ENCODE results near the gene NHLRC4. TPM values are rescaled to one million over a fixed set of nuclear protein-coding genes. Genes with fewer than 3 reads are reported as not detected.

NHLRC4 gene
- total RNA-seq, 1 donor from 2014 or later, result 1.1 TPM

DNA sequence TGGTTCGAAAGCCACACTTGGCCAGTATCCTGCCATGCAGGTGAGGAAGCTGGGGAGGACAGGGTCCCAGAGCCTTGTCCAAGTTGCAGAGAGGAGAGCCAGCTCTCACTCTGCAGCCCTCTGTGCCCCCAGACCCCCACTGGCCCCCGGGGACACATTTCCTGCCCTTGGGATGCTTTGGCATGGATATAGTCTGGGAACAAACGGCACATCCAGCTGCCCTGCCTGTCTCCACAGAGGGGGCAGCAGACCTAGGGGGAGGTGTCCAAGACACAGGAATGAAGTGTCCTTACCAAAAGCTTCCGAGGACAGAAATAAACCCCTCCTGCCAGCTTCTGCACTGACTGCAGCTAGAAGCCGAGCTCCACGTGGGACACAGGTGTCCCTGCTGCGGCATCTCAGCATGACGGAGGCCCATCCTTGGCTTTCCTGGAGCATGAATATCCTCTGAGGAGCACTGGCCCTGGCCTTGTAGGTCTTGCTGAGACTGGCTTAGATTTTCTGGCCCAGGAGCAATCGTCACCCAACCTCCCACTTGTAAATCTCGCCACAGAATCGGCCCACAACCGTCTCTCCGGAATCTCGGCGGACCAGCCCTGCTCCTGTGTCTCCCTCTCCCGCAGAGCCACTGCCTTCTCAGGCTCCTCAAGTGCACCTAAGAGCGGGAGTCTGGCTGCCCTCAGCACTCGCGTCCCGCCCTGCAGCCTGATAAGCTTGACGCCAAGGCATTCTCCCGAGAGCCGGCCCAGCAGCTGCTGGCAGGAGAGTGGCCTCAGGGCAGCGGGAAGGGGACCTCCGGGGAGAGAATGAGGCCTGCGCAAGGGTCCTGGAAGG is 40.4 kb upstream of the NHLRC4 start:
- Mint-ChIP-seq H3K4me1 (peaks cover 18% of the 10 kb centered on the region), H3K27me3 (no peaks in the 10 kb centered on the region), H3K9me3 (no peaks in the 10 kb centered on the region), H3K4me3 (peak overlapping the region; percentile 90), H3K36me3 (ENCODE audit: low read depth) (peaks cover 12% of the 10 kb centered on the region), H3K27ac (peak overlapping the region; percentile 92)
- DNase-seq, result peak; percentile 68
- intact Hi-C loops (cut with micrococcal nuclease), result loop anchor here (1.0 to 2.0 kb wide), 3 partner anchors 40 to 110 kb away; partner anchors contain the start of genes METTL26 and NHLRC4

DNA sequence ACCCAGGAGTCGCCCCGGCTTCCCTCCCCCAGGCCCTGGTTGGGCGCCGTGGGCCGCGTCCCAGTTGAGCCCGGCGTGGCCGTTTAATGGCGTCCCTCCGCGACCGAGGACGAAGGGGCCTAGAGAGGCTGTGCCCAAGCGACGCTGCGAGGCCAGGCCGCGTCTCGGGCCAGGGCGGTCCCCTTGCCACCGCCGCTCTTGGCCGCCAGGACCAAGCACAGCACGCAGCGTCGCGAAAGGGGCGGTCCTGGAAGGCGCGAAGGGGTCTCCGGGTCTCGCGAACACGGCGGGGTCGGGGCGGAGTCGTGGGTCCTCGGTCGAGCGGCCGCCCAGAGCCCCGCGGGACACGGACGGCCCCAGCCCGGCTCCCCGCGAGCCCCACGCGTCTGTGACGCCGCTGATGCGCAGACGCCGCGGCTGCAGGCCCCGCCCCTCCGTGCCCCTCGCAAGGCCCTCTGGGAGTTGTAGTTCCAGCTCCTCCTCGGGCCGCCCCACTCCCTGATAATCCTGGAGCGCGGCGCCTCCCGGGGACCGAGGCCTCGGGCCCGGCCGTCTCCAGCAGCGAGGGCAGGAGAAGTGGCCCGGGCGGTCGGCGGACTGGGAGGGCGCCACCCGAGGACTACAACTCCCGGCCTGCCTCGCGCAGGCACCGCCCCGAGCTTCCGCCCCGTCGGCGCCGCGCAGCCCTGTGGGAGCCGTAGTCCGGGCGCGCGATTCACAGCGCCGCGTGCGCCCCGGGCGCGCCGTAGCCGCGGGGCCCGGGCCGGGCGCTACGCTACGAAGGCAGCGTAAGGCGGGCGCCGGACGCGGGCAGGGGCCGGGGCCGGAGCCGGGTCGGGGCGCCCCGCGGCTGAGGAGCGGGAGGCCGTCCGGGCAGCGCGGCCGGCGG is 39.5 kb upstream of the NHLRC4 start, which contains the start of gene CAPN15:
Gene CAPN15 (plus strand): TSS at position 698 of the 889 bp plus-strand sequence. CDS start 19,127 bp downstream, outside the sequence.
- Mint-ChIP-seq H3K4me3 (peak within 1 kb of the TSS; percentile 94), H3K27ac (peak within 1 kb of the TSS; percentile 95), H3K36me3 (ENCODE audit: low read depth) (peaks cover 12% of the 10 kb centered on the region), H3K27me3 (no peaks in the 10 kb centered on the region), H3K4me1 (peaks cover 18% of the 10 kb centered on the region), H3K9me3 (no peaks in the 10 kb centered on the region)
- peak; percentile 96 for DNase-seq
- intact Hi-C loops (cut with micrococcal nuclease), result loop anchor here (1.0 to 2.0 kb wide), 3 partner anchors 40 to 109 kb away; partner anchors contain the start of genes METTL26 and NHLRC4

DNA sequence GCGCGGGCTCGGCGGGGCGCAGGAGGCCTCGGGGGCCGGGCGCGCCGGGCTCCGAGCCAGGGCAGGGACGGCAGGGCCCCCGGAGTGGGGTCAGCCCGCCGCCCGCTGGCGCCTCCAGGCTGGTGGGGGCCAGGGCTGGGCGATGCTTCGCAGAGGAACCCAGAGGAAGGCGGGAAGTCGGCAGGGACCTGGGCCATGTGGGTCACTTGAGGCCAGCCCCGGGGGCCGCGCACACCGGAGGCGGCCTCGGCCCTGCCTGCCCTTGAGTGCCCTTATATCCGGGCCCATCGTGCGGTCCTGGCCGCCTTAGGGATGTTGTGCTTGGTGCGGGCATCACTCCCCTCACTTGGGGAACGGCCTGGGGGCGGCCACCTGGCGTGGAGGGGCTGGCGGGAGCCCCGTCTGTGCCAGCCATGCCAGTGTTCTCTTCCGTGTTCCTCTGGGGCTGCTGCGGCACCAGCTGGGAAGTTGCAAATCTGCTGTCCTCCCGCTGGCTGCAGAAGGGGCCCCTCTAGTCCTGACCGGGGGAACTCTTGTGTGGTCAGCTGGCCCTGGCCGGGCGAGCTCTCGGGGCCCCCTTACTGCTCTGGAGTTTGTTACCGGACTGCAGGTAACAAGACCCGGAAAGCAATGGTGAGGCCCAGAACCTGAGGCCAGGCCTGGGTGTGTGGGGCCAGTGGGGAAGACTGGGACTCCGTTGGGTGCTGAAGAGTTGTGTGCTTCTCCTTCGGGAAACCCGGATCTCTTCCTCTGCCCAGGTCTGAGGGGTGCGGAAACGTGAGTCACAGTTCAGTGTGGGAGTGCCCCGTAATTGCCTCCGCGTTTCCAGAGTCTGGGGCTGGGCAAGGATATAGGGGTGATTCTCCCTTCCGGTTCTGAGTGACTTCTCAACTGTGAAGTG is 38.4 kb upstream of the NHLRC4 start:
- H3K27ac Mint-ChIP-seq, result peak overlapping the region; percentile 95
- no peaks in the 10 kb centered on the region for H3K27me3 Mint-ChIP-seq
- H3K4me1 Mint-ChIP-seq, result peaks cover 18% of the 10 kb centered on the region
- peak overlapping the region; percentile 94 for H3K4me3 Mint-ChIP-seq
- H3K36me3 Mint-ChIP-seq (ENCODE audit: low read depth), result peaks cover 11% of the 10 kb centered on the region
- DNase-seq, result peak; percentile 79
- no peaks in the 10 kb centered on the region for H3K9me3 Mint-ChIP-seq
- intact Hi-C loops (cut with micrococcal nuclease), result no loop called here

DNA sequence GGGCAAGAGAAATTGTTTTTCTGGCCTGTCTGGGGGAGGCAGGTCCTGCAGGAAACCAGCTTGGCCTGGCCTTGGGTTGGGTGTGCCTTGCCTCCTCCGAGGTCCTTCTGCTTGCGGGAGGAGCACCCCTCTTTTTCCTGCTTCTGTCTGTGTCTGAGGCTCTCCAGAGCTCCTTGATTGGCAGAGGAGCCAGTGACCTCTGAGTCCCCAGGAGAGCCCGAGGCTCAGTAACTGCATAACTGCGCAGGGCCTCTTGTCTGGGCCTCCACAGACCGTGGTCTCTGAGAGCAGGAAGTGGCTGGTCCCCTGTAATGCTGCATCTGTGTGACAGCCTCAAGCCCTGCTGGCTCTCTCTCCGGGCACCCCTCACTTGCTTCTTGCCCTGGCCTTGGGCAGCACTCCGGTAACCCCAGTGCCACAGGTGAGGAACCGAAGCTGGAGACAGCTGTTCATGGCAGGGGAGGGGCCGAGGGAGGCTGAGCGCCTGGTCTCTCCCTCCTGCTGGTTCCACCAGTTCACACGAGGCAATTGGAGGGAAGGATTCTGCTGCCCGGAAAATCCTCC is 37.7 kb upstream of the NHLRC4 start:
- Mint-ChIP-seq H3K4me1 (peaks cover 18% of the 10 kb centered on the region), H3K27ac (peak overlapping the region; percentile 95), H3K36me3 (ENCODE audit: low read depth) (peaks cover 9% of the 10 kb centered on the region), H3K9me3 (no peaks in the 10 kb centered on the region), H3K4me3 (peak overlapping the region; percentile 94), H3K27me3 (no peaks in the 10 kb centered on the region)
- DNase-seq, result peak; percentile 79
- intact Hi-C loops (cut with micrococcal nuclease), result no loop called here

DNA sequence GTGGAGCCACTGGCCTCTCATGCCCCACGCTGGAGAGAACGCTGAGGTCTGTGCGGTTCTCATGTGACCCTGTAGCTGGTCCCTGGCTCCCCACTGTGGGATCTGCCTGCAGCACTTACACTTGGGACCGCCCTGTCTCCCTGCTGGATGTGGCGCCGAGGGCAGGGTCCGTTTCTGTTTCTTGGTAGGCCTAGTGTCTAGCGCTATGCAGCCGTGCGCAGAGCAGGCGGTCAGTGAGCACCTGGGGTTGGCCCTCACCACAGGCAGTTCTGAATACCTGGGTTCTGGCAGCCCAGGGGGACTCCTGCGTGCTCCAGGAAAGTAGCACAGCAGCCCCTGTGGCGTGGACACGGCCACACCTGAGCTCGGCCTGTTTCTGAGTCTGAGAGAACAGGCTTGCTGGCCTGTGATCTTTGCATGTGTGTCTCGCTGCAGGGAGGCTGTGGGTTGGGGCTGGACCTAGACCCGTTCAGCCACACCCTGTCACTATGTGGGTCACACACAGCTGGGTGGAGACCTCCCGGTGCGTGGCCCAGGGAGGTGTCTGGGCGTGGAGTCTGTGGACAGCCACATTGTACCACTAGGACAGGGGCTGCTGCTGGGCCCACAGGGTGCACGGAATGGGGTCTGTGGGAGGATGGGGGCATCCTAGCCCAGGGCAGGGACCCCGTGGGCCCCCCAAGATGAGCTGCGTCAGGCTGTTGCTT is 36.5 kb upstream of the NHLRC4 start:
- intact Hi-C loops (cut with micrococcal nuclease), result no loop called here
- no peak for DNase-seq
- H3K27me3 Mint-ChIP-seq, result no peaks in the 10 kb centered on the region
- peaks cover 18% of the 10 kb centered on the region for H3K4me1 Mint-ChIP-seq
- H3K9me3 Mint-ChIP-seq, result no peaks in the 10 kb centered on the region
- peak overlapping the region; percentile 66 for H3K27ac Mint-ChIP-seq
- H3K36me3 Mint-ChIP-seq (ENCODE audit: low read depth), result peaks cover 9% of the 10 kb centered on the region
- peak overlapping the region; percentile 94 for H3K4me3 Mint-ChIP-seq

DNA sequence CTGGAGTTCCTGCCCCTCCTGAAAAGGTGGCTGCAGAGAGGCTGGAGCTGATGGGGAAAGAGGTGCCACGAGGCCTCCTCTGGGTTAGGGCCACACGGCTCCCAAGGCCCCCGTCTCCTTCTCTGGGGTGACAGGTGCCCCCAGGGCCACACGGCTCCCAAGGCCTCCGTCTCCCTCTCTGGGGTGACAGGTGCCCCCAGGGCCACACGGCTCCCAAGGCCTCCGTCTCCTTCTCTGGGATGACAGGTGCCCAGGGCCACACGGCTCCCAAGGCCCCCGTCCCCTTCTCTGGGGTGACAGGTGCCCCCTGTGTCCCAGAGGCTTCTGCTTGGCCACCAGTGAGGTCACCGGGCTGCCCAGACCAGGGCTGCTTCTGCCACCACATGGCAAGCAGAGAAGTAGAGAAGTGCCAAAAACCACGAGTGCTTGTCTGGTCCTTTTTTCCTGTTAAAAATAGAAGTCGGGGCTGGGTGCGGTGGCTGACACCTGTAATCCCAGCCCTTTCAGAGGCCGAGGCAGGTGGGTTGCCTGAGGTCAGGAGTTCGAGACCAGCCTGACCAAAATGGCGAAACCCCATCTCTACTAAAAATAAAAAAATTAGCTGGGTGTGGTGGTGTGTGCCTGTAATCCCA is 35.2 kb upstream of the NHLRC4 start:
- DNase-seq, result no peak
- H3K27ac Mint-ChIP-seq, result no peak overlapping the region
- H3K4me1 Mint-ChIP-seq, result peaks cover 10% of the 10 kb centered on the region
- no peak overlapping the region for H3K4me3 Mint-ChIP-seq
- no peaks in the 10 kb centered on the region for H3K27me3 Mint-ChIP-seq
- H3K9me3 Mint-ChIP-seq, result no peaks in the 10 kb centered on the region
- peaks cover 7% of the 10 kb centered on the region for H3K36me3 Mint-ChIP-seq (ENCODE audit: low read depth)
- intact Hi-C loops (cut with micrococcal nuclease), result no loop called here

DNA sequence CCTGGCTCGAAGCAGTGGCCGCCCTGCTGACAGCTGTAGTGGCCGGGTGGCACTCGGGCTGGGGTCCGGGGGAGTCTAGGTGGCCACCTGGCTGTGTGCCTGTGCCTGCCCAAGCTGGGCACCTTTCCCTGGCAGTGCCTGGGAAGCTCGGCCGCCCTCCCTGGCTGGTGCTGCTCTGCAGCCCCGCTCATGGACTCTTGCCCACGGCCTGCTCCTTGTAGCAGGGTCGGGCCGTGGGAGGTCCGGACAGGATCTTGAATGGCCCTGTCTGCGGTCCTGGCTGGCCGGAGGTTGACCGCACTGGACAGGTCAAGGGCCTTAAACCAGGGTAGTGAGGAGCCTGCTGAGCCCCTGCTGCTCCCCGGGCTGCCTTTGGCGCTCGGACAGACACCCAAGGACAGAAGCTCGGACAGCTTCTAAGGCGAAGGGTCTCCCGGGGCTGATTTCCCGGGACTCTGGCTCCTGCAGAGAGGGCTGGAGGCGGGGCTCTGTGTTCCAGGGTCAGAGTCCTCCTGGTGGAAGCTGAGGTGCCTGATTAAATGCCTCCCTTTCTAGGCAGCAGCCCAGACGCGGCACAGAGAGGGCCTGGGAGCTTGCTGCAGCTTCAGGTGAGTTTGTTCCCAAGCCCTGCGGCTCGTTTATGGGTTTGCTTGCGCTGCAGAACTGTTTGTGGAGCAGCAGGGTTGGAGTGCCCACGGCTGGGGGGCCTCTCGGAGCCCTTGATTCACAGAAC is 33.2 kb upstream of the NHLRC4 start:
- no peaks in the 10 kb centered on the region for H3K9me3 Mint-ChIP-seq
- peaks cover 8% of the 10 kb centered on the region for H3K4me1 Mint-ChIP-seq
- no peak overlapping the region for H3K4me3 Mint-ChIP-seq
- intact Hi-C loops (cut with micrococcal nuclease), result no loop called here
- H3K36me3 Mint-ChIP-seq (ENCODE audit: low read depth), result peaks cover 8% of the 10 kb centered on the region
- H3K27me3 Mint-ChIP-seq, result no peaks in the 10 kb centered on the region
- no peak for DNase-seq
- no peak overlapping the region for H3K27ac Mint-ChIP-seq

DNA sequence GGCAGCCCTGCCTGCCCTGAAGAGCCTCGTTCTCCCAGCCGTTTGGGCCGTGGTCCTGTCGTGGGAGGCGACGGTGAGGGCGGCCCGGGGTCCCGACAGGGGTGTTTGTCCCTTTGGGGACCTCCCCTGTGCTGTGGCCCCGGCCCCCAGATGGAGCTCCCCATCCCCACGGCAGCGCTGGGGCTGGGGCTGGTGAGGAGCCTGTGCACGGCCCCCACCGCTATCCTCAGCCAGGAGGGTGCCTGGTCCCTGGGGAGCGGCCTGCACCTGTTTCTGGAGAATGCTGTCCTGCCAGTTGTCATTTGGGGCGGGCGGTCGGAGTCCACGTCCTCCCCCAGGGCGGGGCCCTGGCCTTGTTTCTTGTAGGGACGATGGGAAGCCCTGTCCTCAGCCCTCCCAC is 32.7 kb upstream of the NHLRC4 start:
- H3K27ac Mint-ChIP-seq, result no peak overlapping the region
- intact Hi-C loops (cut with micrococcal nuclease), result no loop called here
- peaks cover 10% of the 10 kb centered on the region for H3K36me3 Mint-ChIP-seq (ENCODE audit: low read depth)
- H3K27me3 Mint-ChIP-seq, result no peaks in the 10 kb centered on the region
- H3K4me1 Mint-ChIP-seq, result peaks cover 5% of the 10 kb centered on the region
- H3K9me3 Mint-ChIP-seq, result no peaks in the 10 kb centered on the region
- DNase-seq, result no peak
- H3K4me3 Mint-ChIP-seq, result no peak overlapping the region

DNA sequence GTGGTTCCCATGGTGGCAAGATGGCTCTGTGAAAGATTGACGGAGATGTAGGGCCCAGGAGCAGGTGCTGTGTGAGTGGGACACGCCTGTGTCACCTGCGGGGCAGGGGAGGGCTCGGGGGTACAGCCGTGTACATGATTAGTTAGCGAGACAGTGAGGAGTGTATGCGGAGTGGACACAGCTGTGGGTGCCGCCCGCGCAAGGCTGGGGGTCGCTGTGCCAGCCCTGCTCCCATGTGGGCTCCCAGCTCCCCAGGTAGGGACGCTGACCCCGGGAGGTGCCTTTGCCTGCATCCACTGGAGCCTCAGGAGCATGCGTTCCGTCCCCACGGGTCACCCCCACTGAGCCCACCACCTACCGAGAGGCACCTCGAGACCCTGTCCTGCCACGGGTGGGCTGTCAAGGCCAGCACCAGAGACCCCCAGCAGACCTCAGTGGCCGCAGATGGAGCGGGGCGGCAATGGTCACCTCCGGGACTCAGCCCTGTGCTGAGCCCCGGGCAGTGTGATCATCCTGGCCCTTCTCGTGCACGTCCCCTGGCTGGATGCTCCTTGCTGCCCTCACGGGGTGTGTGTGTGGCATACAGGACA is 31.9 kb upstream of the NHLRC4 start:
- Mint-ChIP-seq H3K4me3 (no peak overlapping the region), H3K4me1 (peaks cover 4% of the 10 kb centered on the region), H3K9me3 (no peaks in the 10 kb centered on the region), H3K27me3 (no peaks in the 10 kb centered on the region), H3K36me3 (ENCODE audit: low read depth) (peaks cover 10% of the 10 kb centered on the region), H3K27ac (no peak overlapping the region)
- DNase-seq, result no peak
- intact Hi-C loops (cut with micrococcal nuclease), result no loop called here

DNA sequence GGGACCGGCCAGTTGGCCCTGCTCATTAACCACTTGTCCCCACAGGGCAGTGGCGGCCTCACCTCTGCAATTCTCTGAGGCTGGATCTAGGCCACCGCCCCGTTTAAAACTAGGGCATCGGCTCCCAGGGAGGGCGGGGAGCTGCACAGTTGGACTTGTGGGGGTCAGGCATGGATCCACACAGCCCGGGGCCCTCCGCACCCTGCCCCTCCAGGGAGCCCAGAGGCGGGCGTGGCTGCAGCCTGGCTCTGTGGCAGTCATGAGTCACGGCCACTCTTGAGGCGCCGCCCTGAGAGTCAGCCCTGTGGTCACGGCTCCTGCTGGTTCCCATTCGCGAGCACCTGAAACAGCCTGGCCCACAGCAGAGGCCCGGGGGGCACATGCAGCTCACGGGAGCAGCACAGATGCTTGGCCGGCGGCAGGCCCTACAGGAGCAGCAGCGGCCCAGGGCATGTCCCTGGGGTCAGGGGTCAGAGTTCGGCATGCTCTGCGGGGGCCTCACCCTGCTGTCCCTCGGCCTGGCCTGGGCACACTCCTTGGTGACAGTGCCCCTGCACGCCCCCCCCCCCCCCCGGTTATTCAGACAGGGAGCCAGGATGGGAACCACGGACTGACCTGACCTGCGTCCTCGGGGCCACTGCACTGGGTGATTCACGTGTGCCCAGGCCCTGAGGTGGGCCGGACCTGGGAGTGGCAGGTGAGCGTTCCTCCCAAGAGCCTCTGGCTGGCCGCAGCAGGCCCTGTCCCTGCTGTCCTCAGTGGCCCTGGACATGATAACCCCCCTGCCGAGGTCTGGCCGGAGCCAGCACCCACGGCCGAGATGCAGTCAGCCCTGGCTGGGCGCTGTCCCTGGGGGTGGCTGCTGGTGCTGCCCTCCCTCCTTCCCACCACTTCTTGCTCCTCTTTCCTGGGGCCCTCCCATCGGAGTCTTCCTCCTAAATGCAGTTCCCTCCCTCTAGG is 31.1 kb upstream of the NHLRC4 start:
- Mint-ChIP-seq H3K4me3 (no peak overlapping the region), H3K27ac (no peak overlapping the region), H3K9me3 (no peaks in the 10 kb centered on the region), H3K27me3 (no peaks in the 10 kb centered on the region), H3K4me1 (peaks cover 2% of the 10 kb centered on the region), H3K36me3 (ENCODE audit: low read depth) (peaks cover 9% of the 10 kb centered on the region)
- DNase-seq, result no peak
- intact Hi-C loops (cut with micrococcal nuclease), result no loop called here

DNA sequence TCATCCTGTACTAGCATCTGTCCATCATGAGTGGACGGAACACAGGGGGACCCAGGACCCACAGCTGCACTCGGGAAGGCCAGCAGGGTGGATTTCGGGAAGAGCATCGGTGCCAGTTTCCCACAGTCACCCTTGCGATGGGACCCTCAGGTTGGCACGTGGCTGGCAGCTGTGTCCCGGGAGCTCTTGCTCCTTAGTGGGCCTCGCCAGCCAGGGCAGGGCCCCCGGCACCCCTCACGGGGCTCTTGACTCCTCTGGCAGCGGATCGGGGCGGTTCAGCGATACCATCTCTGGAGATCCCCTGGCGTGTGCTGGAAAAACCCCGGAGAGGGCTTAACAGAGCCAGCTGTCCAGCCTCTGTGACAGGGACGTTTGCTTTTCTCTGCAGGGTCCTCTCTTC is 30.1 kb upstream of the NHLRC4 start:
- H3K27me3 Mint-ChIP-seq, result no peaks in the 10 kb centered on the region
- no peak overlapping the region for H3K4me3 Mint-ChIP-seq
- intact Hi-C loops (cut with micrococcal nuclease), result no loop called here
- no peaks in the 10 kb centered on the region for H3K9me3 Mint-ChIP-seq
- no peak for DNase-seq
- peaks cover 9% of the 10 kb centered on the region for H3K36me3 Mint-ChIP-seq (ENCODE audit: low read depth)
- H3K4me1 Mint-ChIP-seq, result peaks cover 2% of the 10 kb centered on the region
- no peak overlapping the region for H3K27ac Mint-ChIP-seq

All from activated CD4-positive, alpha-beta T cell treated with anti-CD3 and anti-CD28 coated beads, Interleukin-2, amount 10 ng/mL, durations not matched to agents 24 days and 14 days (primary cell).